Measurements from ENCODE around the gene LRP1B. TPM values are rescaled to one million over a fixed set of nuclear protein-coding genes. Genes with fewer than 3 reads are reported as not detected.

Gene LRP1B
- total and polyA plus RNA-seq, 2 of the 8 experiments (the other 6 are each of a cell fraction or from before 2014, with no cell fraction given) = 0.03 TPM; not detected in 1

DNA sequence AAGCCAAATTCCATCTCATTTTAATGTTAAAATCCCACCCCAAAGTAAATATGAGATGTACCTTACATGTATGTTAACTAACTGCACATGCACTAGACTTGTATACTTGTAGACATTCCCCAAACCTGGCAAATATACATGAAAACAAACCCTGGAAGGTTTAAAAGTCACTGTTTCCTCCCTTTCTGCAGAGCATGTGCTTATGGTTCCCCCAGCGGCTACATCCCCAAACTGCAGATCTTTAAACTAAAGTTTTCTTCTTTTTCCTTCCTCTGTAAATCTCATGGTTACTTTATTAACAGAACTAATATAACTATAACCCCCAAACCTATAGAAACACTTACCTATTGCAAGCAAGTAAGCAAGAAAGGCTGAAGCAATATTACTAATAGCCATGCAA, 731.5 kb downstream of the LRP1B start (continued):
- TF ChIP-seq, protein P1, sequence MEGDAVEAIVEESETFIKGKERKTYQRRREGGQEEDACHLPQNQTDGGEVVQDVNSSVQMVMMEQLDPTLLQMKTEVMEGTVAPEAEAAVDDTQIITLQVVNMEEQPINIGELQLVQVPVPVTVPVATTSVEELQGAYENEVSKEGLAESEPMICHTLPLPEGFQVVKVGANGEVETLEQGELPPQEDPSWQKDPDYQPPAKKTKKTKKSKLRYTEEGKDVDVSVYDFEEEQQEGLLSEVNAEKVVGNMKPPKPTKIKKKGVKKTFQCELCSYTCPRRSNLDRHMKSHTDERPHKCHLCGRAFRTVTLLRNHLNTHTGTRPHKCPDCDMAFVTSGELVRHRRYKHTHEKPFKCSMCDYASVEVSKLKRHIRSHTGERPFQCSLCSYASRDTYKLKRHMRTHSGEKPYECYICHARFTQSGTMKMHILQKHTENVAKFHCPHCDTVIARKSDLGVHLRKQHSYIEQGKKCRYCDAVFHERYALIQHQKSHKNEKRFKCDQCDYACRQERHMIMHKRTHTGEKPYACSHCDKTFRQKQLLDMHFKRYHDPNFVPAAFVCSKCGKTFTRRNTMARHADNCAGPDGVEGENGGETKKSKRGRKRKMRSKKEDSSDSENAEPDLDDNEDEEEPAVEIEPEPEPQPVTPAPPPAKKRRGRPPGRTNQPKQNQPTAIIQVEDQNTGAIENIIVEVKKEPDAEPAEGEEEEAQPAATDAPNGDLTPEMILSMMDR (IDR thresholded peaks at IDR 0.05; ENCODE audit: control extremely low read depth in 1 of 3, insufficient read depth in 1 of 3, low read depth in 1 of 3, low read length in 3 of 3) = peak in 2 of 3 experiments; percentile 29 to 57; a peak in 2 of 4 replicates
- TF ChIP-seq SIN3A (conservative IDR thresholded peaks at IDR 0.05 in 1 of 2, IDR thresholded peaks at IDR 0.05 in 1 of 2; ENCODE audit: low read depth in 1 of 2, low read length in 2 of 2) (no peak), TAF1 (IDR thresholded peaks at IDR 0.05; ENCODE audit: low read depth, low read length) (no peak), RNF2 (IDR thresholded peaks at IDR 0.05; ENCODE audit: borderline replicate concordance, low read depth, low read length, missing control alignments, poor library complexity, severe bottlenecking) (no peak), BCL11A (IDR thresholded peaks at IDR 0.05; ENCODE audit: low read depth in 2 of 2, low read length in 2 of 2) (no peak), BRCA1 (IDR thresholded peaks at IDR 0.05; ENCODE audit: low read depth, low read length) (no peak), PHF8 (conservative IDR thresholded peaks at IDR 0.05; ENCODE audit: low read depth, low read length) (no peak), RAD21 (IDR thresholded peaks at IDR 0.05 in 1 of 2, conservative IDR thresholded peaks at IDR 0.05 in 1 of 2; ENCODE audit: low read depth in 2 of 2, low read length in 2 of 2) (peak; percentile 72 to 75)

Measured in H1 (cell line).